ENCODE measurements around the gene NUDT4B. TPM values are rescaled to one million over a fixed set of nuclear protein-coding genes. Genes with fewer than 3 reads are reported as not detected.
"Not testable (repeated sequence)": the region's sequence is repeated elsewhere in the genome, so short reads cannot be mapped to it uniquely, and the experiment has no call there.

Gene NUDT4B
- total RNA-seq (under 1 TPM in 1 of 4 donors, not detected in 3; 0.63 TPM), polyA plus RNA-seq (1.2 TPM)
- long read RNA-seq, donor 1, partial matches to known transcripts: 0 of 3 reads
- long read RNA-seq, donor 1, other reads (novel, unspliced or antisense): 0 of 3 reads
- long read RNA-seq, donor 2: 0 reads
- long read RNA-seq, donor 3: 0 reads
- long read RNA-seq, donor 4: 0 reads

DNA sequence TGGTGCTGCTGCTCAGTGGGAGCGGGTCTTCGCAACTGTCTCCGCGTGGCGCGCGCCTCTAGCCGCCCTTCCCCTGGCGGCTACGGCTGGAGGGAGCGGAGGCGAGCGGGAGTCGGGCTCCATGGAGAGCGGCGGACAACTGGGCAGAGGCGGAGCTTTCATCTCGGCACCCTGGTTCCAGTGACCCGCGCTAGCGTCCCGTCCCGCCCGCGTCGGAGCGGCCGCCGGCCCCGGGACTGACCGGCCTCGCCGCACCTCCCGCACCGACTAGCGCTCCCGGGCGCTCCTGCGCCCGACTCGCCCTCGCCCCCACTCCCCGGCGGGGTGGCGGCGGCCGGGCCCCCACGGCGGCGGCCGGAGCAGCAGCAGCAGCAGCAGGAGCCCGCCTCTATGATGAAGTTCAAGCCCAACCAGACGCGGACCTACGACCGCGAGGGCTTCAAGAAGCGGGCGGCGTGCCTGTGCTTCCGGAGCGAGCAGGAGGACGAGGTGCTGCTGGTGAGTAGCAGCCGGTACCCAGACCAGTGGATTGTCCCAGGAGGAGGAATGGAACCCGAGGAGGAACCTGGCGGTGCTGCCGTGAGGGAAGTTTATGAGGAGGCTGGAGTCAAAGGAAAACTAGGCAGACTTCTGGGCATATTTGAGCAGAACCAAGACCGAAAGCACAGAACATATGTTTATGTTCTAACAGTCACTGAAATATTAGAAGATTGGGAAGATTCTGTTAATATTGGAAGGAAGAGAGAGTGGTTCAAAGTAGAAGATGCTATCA is at the start of gene NUDT4B:
Gene NUDT4B, plus strand, starts transcription at position 212 of the 772 bp plus-strand sequence. Its CDS starts 179 bp downstream, at position 391.
- H3K4me3 ChIP-seq (ENCODE audit: low read length); H3K27ac ChIP-seq (ENCODE audit: low read length); intact Hi-C loops (cut with DNase I); H3K9me3 ChIP-seq (ENCODE audit: control insufficient read depth, low read length); H3K27me3 ChIP-seq (ENCODE audit: control insufficient read depth, insufficient read depth); H3K4me1 ChIP-seq (ENCODE audit: control insufficient read depth, insufficient read depth, low read length); DNase-seq: not testable (repeated sequence)
- ATAC-seq: peak; percentile 88 to 89
- no CpG with 5 or more reads among the region's 68 CpGs for WGBS

DNA sequence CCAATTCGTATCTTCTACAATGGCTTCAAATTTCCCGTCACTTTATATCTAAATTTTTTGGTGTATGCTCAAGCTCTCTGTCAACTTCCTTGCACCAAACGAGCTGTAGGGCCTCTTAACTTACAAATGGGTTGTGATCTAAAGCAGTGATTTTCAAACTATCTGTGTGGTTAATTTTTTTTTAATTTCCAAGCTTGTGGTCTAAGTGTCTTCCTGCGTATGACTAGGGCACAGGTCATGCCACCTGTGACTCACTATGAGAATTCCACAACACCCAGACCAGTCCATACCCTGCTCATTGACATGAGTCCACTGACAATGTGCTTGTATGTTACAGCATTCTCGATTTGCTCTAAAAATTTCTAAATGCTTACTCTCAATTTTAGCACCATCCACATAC is 49.2 kb upstream of the NUDT4B start:
- H3K27me3 ChIP-seq (ENCODE audit: control insufficient read depth, insufficient read depth); DNase-seq; ATAC-seq; H3K9me3 ChIP-seq (ENCODE audit: control insufficient read depth, low read length); H3K27ac ChIP-seq (ENCODE audit: low read length); H3K4me3 ChIP-seq (ENCODE audit: low read length); H3K4me1 ChIP-seq (ENCODE audit: control insufficient read depth, insufficient read depth, low read length); intact Hi-C loops (cut with DNase I): not testable (repeated sequence)
- WGBS: no CpG with 5 or more reads among the region's 5 CpGs

DNA sequence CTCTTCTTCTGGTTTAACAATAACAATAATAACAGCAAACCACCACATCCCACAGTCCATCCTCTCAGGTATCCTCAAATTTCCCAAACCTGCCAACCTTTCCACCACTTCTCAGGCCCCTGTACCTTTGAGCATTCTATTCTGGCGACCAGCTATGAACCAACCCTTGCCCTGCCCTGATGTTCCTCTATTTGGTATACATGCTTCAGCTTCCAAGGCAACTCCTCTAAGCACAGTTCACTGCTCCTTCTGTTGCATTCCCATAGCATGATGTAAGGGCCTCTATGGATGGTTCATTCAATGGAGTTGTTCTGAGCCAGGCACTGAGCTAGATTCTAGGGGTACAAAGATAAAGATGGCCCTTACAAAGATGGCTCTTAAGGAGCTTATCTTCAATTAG is 46.3 kb upstream of the NUDT4B start:
- H3K27me3 ChIP-seq (ENCODE audit: control insufficient read depth, insufficient read depth): not testable (repeated sequence)

DNA sequence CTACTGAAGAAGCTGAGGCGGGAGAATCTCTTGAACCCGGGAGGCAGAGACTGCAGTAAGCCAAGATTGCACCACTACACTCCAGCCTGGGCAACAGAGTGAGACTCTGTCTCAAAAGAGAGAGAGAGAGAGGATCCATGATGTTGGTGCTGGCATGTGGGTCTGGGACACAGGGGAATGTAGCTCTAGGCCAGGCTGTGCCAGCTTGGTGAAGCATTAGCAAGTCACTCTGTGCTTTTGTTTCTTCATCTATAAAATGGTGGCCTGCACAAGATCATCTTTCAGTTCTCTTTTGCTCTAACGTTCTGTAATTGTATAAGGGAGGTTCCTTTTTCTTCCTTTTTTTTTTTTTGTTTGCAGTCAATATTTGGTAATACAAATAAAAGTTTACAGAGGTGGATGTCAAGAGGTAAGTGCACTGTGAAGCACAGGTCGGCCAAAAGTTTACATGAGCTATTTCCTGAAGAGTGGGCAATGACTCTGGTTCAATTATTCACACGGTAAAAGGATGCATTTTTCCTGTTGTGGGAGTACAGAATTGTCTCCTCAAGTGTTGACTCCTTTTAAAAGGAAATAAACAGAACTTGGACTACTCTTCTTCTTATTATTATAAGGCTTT is 44.5 kb upstream of the NUDT4B start:
- intact Hi-C loops (cut with DNase I); ATAC-seq: not testable (repeated sequence)

More for the DNA sequence above, 46.3 kb upstream of the NUDT4B start:
- DNase-seq; H3K4me1 ChIP-seq (ENCODE audit: control insufficient read depth, insufficient read depth, low read length); ATAC-seq; H3K27ac ChIP-seq (ENCODE audit: low read length); H3K4me3 ChIP-seq (ENCODE audit: low read length); intact Hi-C loops (cut with DNase I); H3K9me3 ChIP-seq (ENCODE audit: control insufficient read depth, low read length): not testable (repeated sequence)
- WGBS: no CpG with 5 or more reads among the region's 1 CpG

DNA sequence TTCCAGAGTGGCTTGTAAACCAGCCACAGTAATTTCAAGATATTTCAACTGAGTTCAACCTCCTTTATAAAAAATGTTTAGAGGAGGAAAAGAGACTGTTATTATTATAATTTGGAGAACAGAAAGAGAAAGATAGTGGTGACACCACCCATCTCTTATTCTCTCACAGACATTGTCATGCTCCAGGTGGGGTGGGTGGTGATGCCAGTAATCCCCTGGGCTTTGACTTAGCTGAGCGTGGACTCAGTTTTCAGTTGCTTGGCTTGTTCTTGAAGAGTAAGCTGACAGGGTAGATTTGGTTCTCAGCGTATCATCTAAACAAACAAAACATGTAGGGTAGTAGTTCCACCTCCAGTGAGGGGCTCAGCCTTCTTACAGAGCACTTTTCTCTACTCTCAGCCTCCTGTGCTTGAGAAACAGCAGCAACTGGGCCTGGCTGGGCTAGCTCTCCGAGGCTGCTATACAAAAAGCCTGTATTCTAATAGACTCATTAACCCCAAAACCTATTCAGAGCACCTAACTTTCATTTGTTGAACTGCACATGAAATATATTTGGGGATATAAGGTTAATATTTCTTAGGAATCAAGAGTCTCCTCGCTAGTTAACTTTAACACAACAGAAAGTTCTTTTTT is 43.1 kb upstream of the NUDT4B start:
- intact Hi-C loops (cut with DNase I); H3K4me1 ChIP-seq (ENCODE audit: control insufficient read depth, insufficient read depth, low read length); H3K9me3 ChIP-seq (ENCODE audit: control insufficient read depth, low read length); H3K4me3 ChIP-seq (ENCODE audit: low read length); H3K27me3 ChIP-seq (ENCODE audit: control insufficient read depth, insufficient read depth); DNase-seq; ATAC-seq; H3K27ac ChIP-seq (ENCODE audit: low read length): not testable (repeated sequence)
- 64% methylated on average over 1 of the region's 4 CpGs for WGBS

More for the DNA sequence above, 44.5 kb upstream of the NUDT4B start:
- not testable (repeated sequence) for H3K27me3 ChIP-seq (ENCODE audit: control insufficient read depth, insufficient read depth); H3K4me3 ChIP-seq (ENCODE audit: low read length); H3K9me3 ChIP-seq (ENCODE audit: control insufficient read depth, low read length); DNase-seq; H3K27ac ChIP-seq (ENCODE audit: low read length); H3K4me1 ChIP-seq (ENCODE audit: control insufficient read depth, insufficient read depth, low read length)
- WGBS: no CpG with 5 or more reads among the region's 5 CpGs

DNA sequence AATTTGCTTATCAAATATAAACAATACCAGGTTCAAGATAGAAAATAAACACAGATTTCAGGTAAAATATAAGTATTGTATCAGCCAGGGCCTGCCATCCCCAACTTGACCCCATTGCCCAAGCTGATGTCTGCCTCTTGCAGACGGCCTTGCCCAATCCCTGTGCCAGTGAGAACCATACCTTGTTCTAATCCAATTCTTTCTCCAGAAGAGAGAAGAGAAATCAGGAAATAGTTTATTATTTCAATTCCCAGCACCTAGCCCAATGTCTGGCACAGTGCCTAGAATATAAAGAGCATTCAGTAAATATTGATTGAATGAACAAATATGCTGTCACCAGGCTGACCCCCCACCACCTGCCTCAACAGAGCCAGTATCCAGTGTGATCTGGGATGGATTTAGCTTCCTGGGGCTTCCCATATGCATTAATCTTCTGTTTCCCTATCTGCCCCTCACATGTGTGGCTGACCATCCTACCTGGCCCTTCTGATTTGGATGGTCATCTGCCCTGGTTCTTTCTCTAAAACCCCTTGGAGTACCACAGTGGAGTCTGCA is 39.7 kb upstream of the NUDT4B start:
- intact Hi-C loops (cut with DNase I); H3K4me3 ChIP-seq (ENCODE audit: low read length); H3K27me3 ChIP-seq (ENCODE audit: control insufficient read depth, insufficient read depth); DNase-seq; H3K9me3 ChIP-seq (ENCODE audit: control insufficient read depth, low read length); ATAC-seq; H3K27ac ChIP-seq (ENCODE audit: low read length); H3K4me1 ChIP-seq (ENCODE audit: control insufficient read depth, insufficient read depth, low read length): not testable (repeated sequence)
- no CpG with 5 or more reads among the region's 1 CpG for WGBS

DNA sequence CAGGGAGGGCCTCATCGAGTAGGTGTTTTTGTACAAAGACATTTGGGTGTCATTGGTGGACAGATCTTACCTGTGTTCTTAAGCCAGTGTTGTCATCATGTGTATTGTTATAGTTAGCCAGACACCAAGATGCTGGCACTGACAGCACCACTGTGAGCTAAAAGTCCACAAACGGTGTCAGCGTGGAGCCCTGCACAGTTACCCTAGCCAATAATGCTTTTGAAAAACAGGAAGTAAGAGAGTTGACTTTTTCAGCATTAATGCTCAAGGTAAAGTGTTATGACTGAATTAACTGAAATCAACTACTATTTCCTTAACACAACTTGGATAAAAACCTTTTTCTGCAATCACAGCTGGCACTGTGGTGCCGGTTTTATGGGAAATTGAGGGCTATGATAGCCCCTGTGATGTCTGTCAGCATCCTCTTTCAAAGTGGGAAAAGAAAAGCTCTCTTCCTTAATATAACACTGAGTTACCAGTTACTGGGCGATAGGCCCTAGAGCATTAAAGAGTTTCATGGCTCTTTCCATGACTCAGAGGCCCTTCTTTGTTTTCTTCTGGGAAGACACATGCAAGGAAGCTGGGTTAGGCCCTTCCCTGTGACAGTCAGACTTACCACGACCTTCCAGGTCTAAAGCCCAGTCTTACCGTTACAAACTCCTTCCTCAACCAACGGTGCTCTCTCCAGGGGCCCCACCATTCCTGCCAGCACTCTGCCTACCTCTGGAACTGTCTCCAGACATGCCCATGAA is 37.6 kb upstream of the NUDT4B start:
- intact Hi-C loops (cut with DNase I); H3K9me3 ChIP-seq (ENCODE audit: control insufficient read depth, low read length); H3K4me3 ChIP-seq (ENCODE audit: low read length); H3K27me3 ChIP-seq (ENCODE audit: control insufficient read depth, insufficient read depth); H3K27ac ChIP-seq (ENCODE audit: low read length); DNase-seq; H3K4me1 ChIP-seq (ENCODE audit: control insufficient read depth, insufficient read depth, low read length): not testable (repeated sequence)
- WGBS: no CpG with 5 or more reads among the region's 8 CpGs
- ATAC-seq: peak in 1 of 2 donors; percentile 26

DNA sequence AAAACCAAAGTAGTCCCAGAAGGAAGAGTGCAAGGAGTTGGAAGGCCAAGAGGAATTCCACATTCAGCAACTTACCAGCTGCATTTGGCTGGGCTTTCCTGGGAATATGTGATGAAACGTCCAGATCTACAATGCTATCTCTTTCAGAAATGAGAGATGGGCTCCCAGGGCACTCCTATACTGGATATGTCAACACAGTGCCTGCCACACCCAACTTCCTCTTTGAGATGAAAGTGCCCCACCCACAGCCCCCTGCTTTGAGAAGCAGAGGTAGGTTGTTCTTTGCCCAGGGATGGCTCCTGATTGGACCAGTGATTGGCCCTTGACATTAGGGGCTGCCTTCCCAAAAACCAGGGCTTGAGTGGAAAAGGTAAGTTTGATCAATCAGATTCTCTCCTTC is 36.2 kb upstream of the NUDT4B start:
- not testable (repeated sequence) for ATAC-seq

DNA sequence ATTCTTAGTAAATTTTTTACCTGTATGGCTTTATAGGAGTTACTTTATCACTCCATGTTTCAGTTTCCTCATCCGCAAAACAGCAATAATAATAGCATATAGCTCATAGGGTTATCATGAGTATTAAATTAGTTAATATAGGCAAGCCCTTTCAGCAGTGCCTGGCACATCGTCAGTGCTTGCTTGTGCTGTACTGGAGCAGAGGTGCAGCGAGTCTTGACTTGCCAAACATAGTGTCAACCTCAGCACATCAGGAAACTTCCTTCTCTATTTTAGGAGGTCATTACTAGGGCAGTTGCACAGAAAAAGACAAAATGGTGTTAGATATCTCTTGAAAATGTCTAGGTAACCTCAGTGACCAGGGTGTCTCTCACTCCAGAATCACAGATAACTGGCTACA is 33.1 kb upstream of the NUDT4B start:
- no CpG with 5 or more reads among the region's 3 CpGs for WGBS
- H3K9me3 ChIP-seq (ENCODE audit: control insufficient read depth, low read length); H3K27ac ChIP-seq (ENCODE audit: low read length); ATAC-seq; H3K27me3 ChIP-seq (ENCODE audit: control insufficient read depth, insufficient read depth); DNase-seq; H3K4me3 ChIP-seq (ENCODE audit: low read length); H3K4me1 ChIP-seq (ENCODE audit: control insufficient read depth, insufficient read depth, low read length); intact Hi-C loops (cut with DNase I): not testable (repeated sequence)

More for the DNA sequence above, 36.2 kb upstream of the NUDT4B start:
- DNase-seq; H3K27me3 ChIP-seq (ENCODE audit: control insufficient read depth, insufficient read depth); intact Hi-C loops (cut with DNase I); H3K4me1 ChIP-seq (ENCODE audit: control insufficient read depth, insufficient read depth, low read length); H3K27ac ChIP-seq (ENCODE audit: low read length); H3K4me3 ChIP-seq (ENCODE audit: low read length); H3K9me3 ChIP-seq (ENCODE audit: control insufficient read depth, low read length): not testable (repeated sequence)
- 27% methylated on average over 1 of the region's 1 CpG for WGBS

DNA sequence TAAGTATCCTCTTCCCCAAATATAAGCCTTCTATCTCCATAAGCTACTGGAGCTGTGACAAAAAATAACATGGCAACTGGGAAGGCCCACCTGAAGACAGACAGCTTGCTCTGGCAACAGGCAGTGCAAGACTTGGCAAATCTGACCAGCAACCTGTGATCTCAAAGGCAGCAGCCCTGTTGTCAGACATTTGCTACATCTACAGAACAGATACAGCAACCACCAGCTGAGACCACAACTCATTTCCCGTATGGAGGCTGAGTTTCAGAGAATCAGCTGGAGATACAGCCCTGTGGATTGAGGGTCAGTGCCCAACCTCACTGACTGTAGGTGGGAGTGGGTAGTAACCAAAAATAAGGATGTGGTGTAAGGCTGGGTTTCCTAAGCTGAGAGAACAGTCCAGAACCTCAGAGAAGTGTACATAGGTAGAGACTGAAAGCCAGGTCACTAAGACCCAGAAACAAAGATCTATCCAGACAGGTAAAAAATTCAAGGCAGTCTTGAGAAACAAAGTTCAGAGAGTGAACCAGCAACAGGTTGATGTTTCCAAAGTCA is 31.5 kb upstream of the NUDT4B start:
- H3K27me3 ChIP-seq (ENCODE audit: control insufficient read depth, insufficient read depth); H3K4me1 ChIP-seq (ENCODE audit: control insufficient read depth, insufficient read depth, low read length); ATAC-seq; DNase-seq; H3K9me3 ChIP-seq (ENCODE audit: control insufficient read depth, low read length); intact Hi-C loops (cut with DNase I); H3K27ac ChIP-seq (ENCODE audit: low read length); H3K4me3 ChIP-seq (ENCODE audit: low read length): not testable (repeated sequence)
- no CpG with 5 or more reads among the region's 1 CpG for WGBS
